HCT116 (cell line): ENCODE results near the gene INSL3. TPM values are rescaled to one million over a fixed set of nuclear protein-coding genes. Genes with fewer than 3 reads are reported as not detected.

Experiments
- ATAC-seq: fragments of 200-7000 bp; cut with Tn5 transposase; 2 replicates; pipeline ENCODE4 v1.9.1; 2020; ENCODE audit warnings: mild to moderate bottlenecking, moderate library complexity
- BruUV-seq: library from RNA; stranded (reverse); fragments of 400-500 nt; replicated peaks from 2 replicates; lab custom pipeline; 2021; lab: Mats Ljungman, UMichigan
- CTCF ChIA-PET: fragments of 300-600 bp; sonication (Branson Sonifier 250); formaldehyde crosslinking; loops from one replicate; lab custom pipeline; 2021; ENCODE audit warnings: antibody characterized with exemption; lab: Charles Lee
- POLR2A ChIA-PET: fragments of 300-600, 350-600 bp; sonication (Branson Sonifier 250); formaldehyde crosslinking; loops from one replicate; lab custom pipeline; 2021; ENCODE audit warnings: antibody characterized with exemption; lab: Charles Lee
- RAD21 ChIA-PET, 2 experiments: fragments of 300-600 bp; sonication (Branson Sonifier 250); formaldehyde crosslinking; loops; one replicate each; lab custom pipeline; 2023; ENCODE audit warnings: low total read pairs in 2 of 2; ENCODE audit not compliant: uncharacterized antibody in 2 of 2, unreplicated experiment in 2 of 2, low non-redundant PET in 1 of 2; lab: Charles Lee
- DNase-seq: peaks from one replicate; pipeline ENCODE4 v3.0.0-alpha.2; 2010; ENCODE audit warnings: low read depth, low spot score
- H2AFZ ChIP-seq: fragments of 200-600 bp; shearing (Covaris generic), sonication (generic); 2 replicates; pipeline ENCODE4 v1.6.1; 2017; ENCODE audit warnings: low read depth, mixed run types, mixed read lengths, antibody characterized with exemption, low read length; ENCODE audit not compliant: poor library complexity, severe bottlenecking
- H3K27ac ChIP-seq: 2 replicates; pipeline ENCODE4 v1.5.1; 2012; ENCODE audit warnings: low read depth, low read length
- H3K27me3 ChIP-seq: fragments of 200-600 bp; sonication (generic); 2 replicates; pipeline ENCODE4 v1.6.1; 2016; ENCODE audit warnings: mixed run types, low read length, mixed read lengths; ENCODE audit not compliant: insufficient read depth
- H3K36me3 ChIP-seq, 2 experiments: fragments of 200-500 bp in 1 of 2; fragments of 200-600 bp in 1 of 2; sonication (Bioruptor generic) in 1 of 2; sonication (generic) in 1 of 2; 2 replicates each; pipeline versions ENCODE4 v1.5.1 to v1.6.1; 2014 to 2016; ENCODE audit warnings: low read length in 2 of 2, inconsistent platforms in 1 of 2, mixed read lengths in 1 of 2, mixed run types in 1 of 2; ENCODE audit not compliant: insufficient read depth in 2 of 2, control insufficient read depth in 1 of 2
- H3K4me1 ChIP-seq, 2 experiments: fragments of 200-600 bp in 1 of 2; sonication (generic) in 1 of 2; 2 replicates each; pipeline versions ENCODE4 v1.5.1 to v1.6.1; 2012 to 2017; ENCODE audit warnings: low read length in 2 of 2, inconsistent platforms in 1 of 2, mild to moderate bottlenecking in 1 of 2, mixed read lengths in 1 of 2, mixed run types in 1 of 2, moderate library complexity in 1 of 2; ENCODE audit not compliant: insufficient read depth in 2 of 2, control insufficient read depth in 1 of 2
- H3K4me2 ChIP-seq: fragments of 200-600 bp; sonication (generic); 2 replicates; pipeline ENCODE4 v1.6.1; 2017; ENCODE audit warnings: mixed run types, low read length, mixed read lengths
- H3K4me3 ChIP-seq, 2 experiments: fragments of 200-600 bp in 1 of 2; sonication (generic) in 1 of 2; replicated peaks in 1 of 2; 2 replicates each; pipeline ENCODE4 v1.5.1; 2011 to 2016; ENCODE audit warnings: low read length in 2 of 2, control low read depth in 1 of 2, low read depth in 1 of 2, mild to moderate bottlenecking in 1 of 2, mixed read lengths in 1 of 2, mixed run types in 1 of 2
- H3K79me2 ChIP-seq: fragments of 200-600 bp; sonication (generic); 2 replicates; pipeline ENCODE4 v1.6.1; 2017; ENCODE audit warnings: mild to moderate bottlenecking, mixed run types, low read length, moderate library complexity, mixed read lengths; ENCODE audit not compliant: insufficient read depth
- H3K9ac ChIP-seq: fragments of 200-600 bp; sonication (generic); 2 replicates; pipeline ENCODE4 v1.6.1; 2016; ENCODE audit warnings: low read length, mixed read lengths
- H3K9me2 ChIP-seq: fragments of 200-600 bp; sonication (generic), shearing (Covaris generic); 2 replicates; pipeline ENCODE4 v1.6.1; 2017; ENCODE audit warnings: mixed run types, mild to moderate bottlenecking, moderate library complexity; ENCODE audit not compliant: insufficient read depth
- H3K9me3 ChIP-seq, 2 experiments: fragments of 200-500 bp in 1 of 2; fragments of 200-600 bp in 1 of 2; sonication (Bioruptor generic) in 1 of 2; sonication (generic) in 1 of 2; 2 replicates each; pipeline ENCODE4 v1.6.1; 2014 to 2017; ENCODE audit warnings: low read length in 2 of 2, mixed read lengths in 2 of 2, inconsistent platforms in 1 of 2, low read depth in 1 of 2, mild to moderate bottlenecking in 1 of 2, mixed run types in 1 of 2, moderate library complexity in 1 of 2; ENCODE audit not compliant: control insufficient read depth in 1 of 2, insufficient read depth in 1 of 2
- H4K20me1 ChIP-seq: fragments of 200-600 bp; sonication (generic), shearing (Covaris generic); 2 replicates; pipeline ENCODE4 v1.6.1; 2017; ENCODE audit warnings: mixed run types, mild to moderate bottlenecking, moderate library complexity; ENCODE audit not compliant: insufficient read depth
- CBX3 ChIP-seq: IDR thresholded peaks from 2 replicates; pipeline ENCODE4 v1.6.1; 2012; ENCODE audit warnings: low read depth
- ELF1 ChIP-seq: IDR thresholded peaks from 2 replicates; pipeline ENCODE4 v1.6.1; 2012; ENCODE audit warnings: low read depth, borderline replicate concordance
- EZH2 ChIP-seq: fragments of 200-600 bp; sonication (generic); IDR thresholded peaks from 2 replicates; pipeline ENCODE4 v1.6.1; 2017; ENCODE audit warnings: antibody characterized with exemption, mixed run types
- JUND ChIP-seq: IDR thresholded peaks from 2 replicates; pipeline ENCODE4 v1.6.1; 2012
- POLR2AphosphoS5 ChIP-seq: IDR thresholded peaks from 2 replicates; pipeline ENCODE4 v1.6.1; 2011; ENCODE audit warnings: mild to moderate bottlenecking, low read depth, low read length, moderate library complexity
- RAD21 ChIP-seq: IDR thresholded peaks from 2 replicates; pipeline ENCODE4 v1.6.1; 2012; ENCODE audit warnings: low read depth, mild to moderate bottlenecking
- SP1 ChIP-seq: IDR thresholded peaks from 2 replicates; pipeline ENCODE4 v1.6.1; 2012; ENCODE audit warnings: low read depth
- SRF ChIP-seq: IDR thresholded peaks from 2 replicates; pipeline ENCODE4 v1.6.1; 2012; ENCODE audit warnings: low read depth
- ZNF274 ChIP-seq: fragments of 200-500 bp; sonication (Bioruptor generic); IDR thresholded peaks from 2 replicates; pipeline ENCODE4 v1.6.1; 2014; ENCODE audit warnings: mild to moderate bottlenecking, low read depth, low read length, inconsistent platforms
- intact Hi-C: fragments of 100-400 bp; cut with micrococcal nuclease; formaldehyde crosslinking; loops from 2 replicates; pipeline ENCODE4 v1.10.0; 2022
- total RNA-seq: library from RNA; stranded (reverse); gene quantifications from one replicate; pipeline ENCODE4 v1.2.1, GENCODE V29; 2021; ENCODE audit not compliant: unreplicated experiment
- TF ChIP-seq, protein P1 (sequence below): IDR thresholded peaks from 2 replicates; pipeline ENCODE4 v1.6.1; 2012; ENCODE audit warnings: low read depth
- TF ChIP-seq, protein P2 (sequence below), 3 experiments: fragments of 200-600 bp in 1 of 3; sonication (generic) in 1 of 3; IDR thresholded peaks in 2 of 3; conservative IDR thresholded peaks in 1 of 3; 2 replicates each; pipeline ENCODE4 v1.5.1; 2012 to 2017; ENCODE audit warnings: low read depth in 2 of 3, low read length in 2 of 3, antibody characterized with exemption in 1 of 3, borderline replicate concordance in 1 of 3, control low read depth in 1 of 3, mild to moderate bottlenecking in 1 of 3, mixed read lengths in 1 of 3, mixed run types in 1 of 3, moderate library complexity in 1 of 3; ENCODE audit not compliant: insufficient read depth in 1 of 3

The INSL3 gene
- total RNA-seq, 1 experiment from 2014 or later: 0.96 TPM

DNA sequence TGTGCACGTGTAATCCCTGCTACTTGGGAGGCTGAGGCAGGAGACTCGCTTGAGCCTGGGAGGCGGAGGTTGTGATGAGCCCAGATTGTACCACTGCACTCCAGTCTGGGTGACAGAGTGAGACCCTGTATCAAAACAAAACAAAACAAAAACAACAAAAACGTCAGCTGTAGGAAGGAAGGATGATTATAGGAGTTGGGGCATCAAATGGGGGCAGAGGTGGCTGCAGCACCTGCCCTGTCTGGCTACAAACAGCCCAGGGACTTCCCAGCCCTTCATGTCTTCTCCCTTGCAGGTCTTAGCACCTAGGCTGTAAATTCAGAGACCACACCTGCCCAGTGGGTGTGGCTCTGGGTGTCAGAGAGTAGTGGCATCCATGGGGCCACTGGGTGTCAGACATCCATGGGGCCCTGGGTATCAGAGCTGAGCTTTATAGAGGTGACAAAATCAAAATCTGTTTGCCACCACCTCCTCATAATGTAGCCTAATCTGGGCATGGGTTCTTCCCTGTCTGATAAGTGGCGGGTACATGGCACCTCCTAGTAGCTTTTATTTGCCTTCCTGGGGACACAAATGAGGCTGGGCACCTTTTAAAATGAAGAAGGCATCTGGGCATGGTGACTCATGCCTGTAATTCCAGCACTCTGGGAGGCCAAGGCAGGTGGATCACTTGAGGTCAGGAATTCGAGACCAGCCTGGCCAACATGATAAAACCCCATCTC, 31.1 kb downstream of the INSL3 start (continued):
- TF ChIP-seq, protein P1, sequence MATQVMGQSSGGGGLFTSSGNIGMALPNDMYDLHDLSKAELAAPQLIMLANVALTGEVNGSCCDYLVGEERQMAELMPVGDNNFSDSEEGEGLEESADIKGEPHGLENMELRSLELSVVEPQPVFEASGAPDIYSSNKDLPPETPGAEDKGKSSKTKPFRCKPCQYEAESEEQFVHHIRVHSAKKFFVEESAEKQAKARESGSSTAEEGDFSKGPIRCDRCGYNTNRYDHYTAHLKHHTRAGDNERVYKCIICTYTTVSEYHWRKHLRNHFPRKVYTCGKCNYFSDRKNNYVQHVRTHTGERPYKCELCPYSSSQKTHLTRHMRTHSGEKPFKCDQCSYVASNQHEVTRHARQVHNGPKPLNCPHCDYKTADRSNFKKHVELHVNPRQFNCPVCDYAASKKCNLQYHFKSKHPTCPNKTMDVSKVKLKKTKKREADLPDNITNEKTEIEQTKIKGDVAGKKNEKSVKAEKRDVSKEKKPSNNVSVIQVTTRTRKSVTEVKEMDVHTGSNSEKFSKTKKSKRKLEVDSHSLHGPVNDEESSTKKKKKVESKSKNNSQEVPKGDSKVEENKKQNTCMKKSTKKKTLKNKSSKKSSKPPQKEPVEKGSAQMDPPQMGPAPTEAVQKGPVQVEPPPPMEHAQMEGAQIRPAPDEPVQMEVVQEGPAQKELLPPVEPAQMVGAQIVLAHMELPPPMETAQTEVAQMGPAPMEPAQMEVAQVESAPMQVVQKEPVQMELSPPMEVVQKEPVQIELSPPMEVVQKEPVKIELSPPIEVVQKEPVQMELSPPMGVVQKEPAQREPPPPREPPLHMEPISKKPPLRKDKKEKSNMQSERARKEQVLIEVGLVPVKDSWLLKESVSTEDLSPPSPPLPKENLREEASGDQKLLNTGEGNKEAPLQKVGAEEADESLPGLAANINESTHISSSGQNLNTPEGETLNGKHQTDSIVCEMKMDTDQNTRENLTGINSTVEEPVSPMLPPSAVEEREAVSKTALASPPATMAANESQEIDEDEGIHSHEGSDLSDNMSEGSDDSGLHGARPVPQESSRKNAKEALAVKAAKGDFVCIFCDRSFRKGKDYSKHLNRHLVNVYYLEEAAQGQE: no peak
- TF ChIP-seq, all 23 proteins: peak for 3

DNA sequence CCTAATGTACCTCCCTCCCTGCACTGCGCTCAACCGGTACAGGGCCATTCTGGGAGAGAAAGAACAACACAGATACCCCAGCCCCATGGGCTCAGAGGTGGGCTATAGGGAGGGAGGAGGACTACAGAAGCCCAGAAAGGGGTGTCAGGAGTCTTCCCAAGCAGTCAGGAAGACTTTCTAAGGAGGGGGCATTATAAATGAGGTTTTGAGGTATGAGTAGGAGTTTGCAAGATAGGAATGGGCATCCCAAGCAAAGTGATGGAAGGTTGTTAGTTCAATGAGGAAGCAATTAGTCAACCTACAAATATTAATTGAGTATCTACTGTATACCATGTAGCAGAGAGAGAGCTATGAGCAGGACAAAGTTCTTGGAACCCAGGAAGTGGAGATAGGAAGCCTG, 32.7 kb downstream of the INSL3 start:
- Histone ChIP-seq H3K36me3 (peaks cover 0 to 6% of the 10 kb centered on the region in 2 experiments; a peak in 1 of 4 replicates), H3K9me3 (no peaks in the 10 kb centered on the region), H3K4me3 (no peak overlapping the region)
- ATAC-seq: no peak
- CTCF ChIA-PET: no interaction called here
- intact Hi-C loops: no loop called here
- TF ChIP-seq SRF: no peak
- TF ChIP-seq SP1: no peak
- no peak for TF ChIP-seq RAD21
- TF ChIP-seq, protein P2, sequence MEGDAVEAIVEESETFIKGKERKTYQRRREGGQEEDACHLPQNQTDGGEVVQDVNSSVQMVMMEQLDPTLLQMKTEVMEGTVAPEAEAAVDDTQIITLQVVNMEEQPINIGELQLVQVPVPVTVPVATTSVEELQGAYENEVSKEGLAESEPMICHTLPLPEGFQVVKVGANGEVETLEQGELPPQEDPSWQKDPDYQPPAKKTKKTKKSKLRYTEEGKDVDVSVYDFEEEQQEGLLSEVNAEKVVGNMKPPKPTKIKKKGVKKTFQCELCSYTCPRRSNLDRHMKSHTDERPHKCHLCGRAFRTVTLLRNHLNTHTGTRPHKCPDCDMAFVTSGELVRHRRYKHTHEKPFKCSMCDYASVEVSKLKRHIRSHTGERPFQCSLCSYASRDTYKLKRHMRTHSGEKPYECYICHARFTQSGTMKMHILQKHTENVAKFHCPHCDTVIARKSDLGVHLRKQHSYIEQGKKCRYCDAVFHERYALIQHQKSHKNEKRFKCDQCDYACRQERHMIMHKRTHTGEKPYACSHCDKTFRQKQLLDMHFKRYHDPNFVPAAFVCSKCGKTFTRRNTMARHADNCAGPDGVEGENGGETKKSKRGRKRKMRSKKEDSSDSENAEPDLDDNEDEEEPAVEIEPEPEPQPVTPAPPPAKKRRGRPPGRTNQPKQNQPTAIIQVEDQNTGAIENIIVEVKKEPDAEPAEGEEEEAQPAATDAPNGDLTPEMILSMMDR (IDR thresholded peaks at IDR 0.05 in 2 of 3, conservative IDR thresholded peaks at IDR 0.05 in 1 of 3; ENCODE audit: borderline replicate concordance in 1 of 3, insufficient read depth in 1 of 3, low read depth in 2 of 3, low read length in 2 of 3): no peak
- no peak for TF ChIP-seq CBX3
- no peak for TF ChIP-seq ZNF274
- no peak for TF ChIP-seq JUND
- TF ChIP-seq EZH2: no peak
- no peak for TF ChIP-seq POLR2AphosphoS5
- no peak for TF ChIP-seq ELF1
- TF ChIP-seq, all 23 proteins: peak for 0
- Histone ChIP-seq H3K9me2 (no peaks in the 10 kb centered on the region), H3K27me3 (no peaks in the 10 kb centered on the region), H2AFZ (no peak overlapping the region), H3K9ac (no peak overlapping the region), H3K4me2 (no peak overlapping the region), H3K27ac (no peak overlapping the region), H3K4me1 (peaks cover 35 to 49% of the 10 kb centered on the region in 2 experiments), H4K20me1 (no peaks in the 10 kb centered on the region), H3K79me2 (no peaks in the 10 kb centered on the region)
- ChIA-PET RAD21 (interaction anchor here in 1 of 2 experiments (0.7 kb wide), 1 partner anchor 134 kb away, joined by 6 read pairs; no protein-coding TSS in a partner anchor), POLR2A (interaction anchor here (0.8 kb wide), 1 partner anchor 71 kb away, joined by 3 read pairs; the partner anchor contains the start of gene RPL18A)
- no TSS peak for BruUV-seq
- DNase-seq: no peak
